KMS-11 (cell line): ENCODE data around the gene LPCAT3.

ENCODE experiments used
- H2AFZ ChIP-seq: fragments of 200-600 bp; sonication (generic); 2 replicates; pipeline ENCODE4 v1.6.1; 2016; ENCODE audit warnings: antibody characterized with exemption, mixed run types, low read depth
- H3K27ac ChIP-seq: fragments of 200-600 bp; sonication (generic); 2 replicates; pipeline ENCODE4 v1.6.1; 2016; ENCODE audit warnings: mild to moderate bottlenecking, mixed run types
- H3K27me3 ChIP-seq: fragments of 200-600 bp; sonication (generic); 2 replicates; pipeline ENCODE4 v1.6.1; 2017; ENCODE audit warnings: mild to moderate bottlenecking, low read depth, mixed run types, moderate library complexity; ENCODE audit not compliant: insufficient read depth
- H3K36me3 ChIP-seq: fragments of 200-600 bp; sonication (generic); 2 replicates; pipeline ENCODE4 v1.6.1; 2017; ENCODE audit warnings: mild to moderate bottlenecking, mixed run types; ENCODE audit not compliant: insufficient read depth
- H3K4me1 ChIP-seq: fragments of 200-600 bp; sonication (generic); 2 replicates; pipeline ENCODE4 v1.6.1; 2016; ENCODE audit warnings: mild to moderate bottlenecking, low read depth, mixed run types; ENCODE audit not compliant: poor library complexity, severe bottlenecking
- H3K4me2 ChIP-seq: fragments of 200-600 bp; sonication (generic); 2 replicates; pipeline ENCODE4 v1.7.0; 2016; ENCODE audit warnings: mild to moderate bottlenecking, mixed run types
- H3K4me3 ChIP-seq: fragments of 200-600 bp; sonication (generic); IDR thresholded peaks from 2 replicates; pipeline ENCODE4 v1.6.1; 2017; ENCODE audit warnings: low read depth, low read length, mixed read lengths; ENCODE audit not compliant: insufficient read depth
- H3K79me2 ChIP-seq: fragments of 200-600 bp; sonication (generic); 2 replicates; pipeline ENCODE4 v1.6.1; 2016; ENCODE audit warnings: low read depth, mixed run types; ENCODE audit not compliant: insufficient read depth
- H3K9ac ChIP-seq: fragments of 200-600 bp; sonication (generic); 2 replicates; pipeline ENCODE4 v1.6.1; 2016; ENCODE audit warnings: mild to moderate bottlenecking, mixed run types
- H4K20me1 ChIP-seq: fragments of 200-600 bp; sonication (generic); 2 replicates; pipeline ENCODE4 v1.6.1; 2016; ENCODE audit warnings: mild to moderate bottlenecking, mixed run types; ENCODE audit not compliant: insufficient read depth
- CTCF ChIP-seq: fragments of 200-600 bp; sonication (generic); conservative IDR thresholded peaks from 2 replicates; pipeline ENCODE4 v1.6.1; 2017; ENCODE audit warnings: low read depth, mild to moderate bottlenecking, antibody characterized with exemption, low read length, moderate library complexity, mixed read lengths

Gene LPCAT3

GRCh38 chr12:7001921-7002591 lies 16.2 kb downstream of the LPCAT3 start:
- H3K36me3 ChIP-seq = no peaks in the 10 kb centered on the region
- H2AFZ ChIP-seq = no peak overlapping the region
- no peak for TF ChIP-seq CTCF
- no peak overlapping the region for H3K9ac ChIP-seq
- no peak overlapping the region for H3K27ac ChIP-seq
- no peak overlapping the region for H3K4me3 ChIP-seq
- H3K4me2 ChIP-seq = no peak overlapping the region
- H3K4me1 ChIP-seq = no peaks in the 10 kb centered on the region
- no peaks in the 10 kb centered on the region for H3K79me2 ChIP-seq
- no peaks in the 10 kb centered on the region for H4K20me1 ChIP-seq
- no peaks in the 10 kb centered on the region for H3K27me3 ChIP-seq

- Histone ChIP-seq H3K27ac (no peak overlapping the region), H3K36me3 (no peaks in the 10 kb centered on the region), H3K27me3 (no peaks in the 10 kb centered on the region), H3K79me2 (no peaks in the 10 kb centered on the region), H3K4me1 (no peaks in the 10 kb centered on the region), H4K20me1 (no peaks in the 10 kb centered on the region), H3K4me3 (no peak overlapping the region), H3K9ac (no peak overlapping the region), H2AFZ (no peak overlapping the region), H3K4me2 (no peak overlapping the region)
- TF ChIP-seq CTCF = no peak
Measured at GRCh38 chr12:6998715-6999451, 19.4 kb downstream of the LPCAT3 start.

GRCh38 chr12:6996040-6996441 lies 22.2 kb downstream of the LPCAT3 start:
- Histone ChIP-seq H3K79me2 (no peaks in the 10 kb centered on the region), H3K4me1 (no peaks in the 10 kb centered on the region), H3K4me2 (no peak overlapping the region), H3K4me3 (no peak overlapping the region), H2AFZ (no peak overlapping the region), H4K20me1 (no peaks in the 10 kb centered on the region), H3K36me3 (no peaks in the 10 kb centered on the region), H3K27me3 (no peaks in the 10 kb centered on the region), H3K27ac (no peak overlapping the region), H3K9ac (no peak overlapping the region)
- TF ChIP-seq CTCF = no peak

GRCh38 chr12:6987956-6988553 lies 30.2 kb downstream of the LPCAT3 start:
- no peak overlapping the region for H3K4me3 ChIP-seq
- H3K4me1 ChIP-seq = no peaks in the 10 kb centered on the region
- no peaks in the 10 kb centered on the region for H4K20me1 ChIP-seq
- no peak overlapping the region for H2AFZ ChIP-seq
- H3K36me3 ChIP-seq = no peaks in the 10 kb centered on the region
- H3K79me2 ChIP-seq = no peaks in the 10 kb centered on the region
- no peaks in the 10 kb centered on the region for H3K27me3 ChIP-seq
- no peak overlapping the region for H3K27ac ChIP-seq
- no peak for TF ChIP-seq CTCF
- no peak overlapping the region for H3K4me2 ChIP-seq
- no peak overlapping the region for H3K9ac ChIP-seq
